Measurements from ENCODE around the gene TTC33.

TTC33 gene

GRCh38 chr5:40628407-40628806, 127.4 kb downstream of the TTC33 start:
- no peak overlapping the region for H2AFZ ChIP-seq (ENCODE audit: low read depth, low read length)
- no peak overlapping the region for H3K4me3 ChIP-seq (ENCODE audit: low read length)
- H3K79me2 ChIP-seq (ENCODE audit: low read length), result no peaks in the 10 kb centered on the region
- no peak overlapping the region for H3K4me2 ChIP-seq (ENCODE audit: low read length)
- H3K4me1 ChIP-seq (ENCODE audit: low read length), result peaks cover 7% of the 10 kb centered on the region
- no peak overlapping the region for H3K27ac ChIP-seq (ENCODE audit: low read length)
- H3K36me3 ChIP-seq (replicated peaks; ENCODE audit: low read depth, low read length), result no peaks in the 10 kb centered on the region
- no peaks in the 10 kb centered on the region for H4K20me1 ChIP-seq (ENCODE audit: insufficient read depth, low read length)
- no peak for TF ChIP-seq CTCF (IDR thresholded peaks at IDR 0.05; ENCODE audit: low read depth, low read length)
- no peak for TF ChIP-seq EZH2phosphoT487 (IDR thresholded peaks at IDR 0.05; ENCODE audit: low read depth)
- H3K9ac ChIP-seq (ENCODE audit: low read length), result no peak overlapping the region
- H3K9me3 ChIP-seq (ENCODE audit: insufficient read depth, low read length), result no peaks in the 10 kb centered on the region
- no peaks in the 10 kb centered on the region for H3K27me3 ChIP-seq (ENCODE audit: low read depth, low read length)

- TF ChIP-seq CTCF (IDR thresholded peaks at IDR 0.05; ENCODE audit: low read depth, low read length) (no peak), EZH2phosphoT487 (IDR thresholded peaks at IDR 0.05; ENCODE audit: low read depth) (no peak)
- H3K4me3 ChIP-seq (ENCODE audit: low read length), result no peak overlapping the region
- H3K9ac ChIP-seq (ENCODE audit: low read length), result no peak overlapping the region
- H3K36me3 ChIP-seq (replicated peaks; ENCODE audit: low read depth, low read length), result no peaks in the 10 kb centered on the region
- H2AFZ ChIP-seq (ENCODE audit: low read depth, low read length), result no peak overlapping the region
- no peak overlapping the region for H3K27ac ChIP-seq (ENCODE audit: low read length)
- H3K79me2 ChIP-seq (ENCODE audit: low read length), result no peaks in the 10 kb centered on the region
- peaks cover 7% of the 10 kb centered on the region for H3K4me1 ChIP-seq (ENCODE audit: low read length)
- no peak overlapping the region for H3K4me2 ChIP-seq (ENCODE audit: low read length)
- H3K27me3 ChIP-seq (ENCODE audit: low read depth, low read length), result no peaks in the 10 kb centered on the region
- no peaks in the 10 kb centered on the region for H3K9me3 ChIP-seq (ENCODE audit: insufficient read depth, low read length)
- H4K20me1 ChIP-seq (ENCODE audit: insufficient read depth, low read length), result no peaks in the 10 kb centered on the region
Measured at GRCh38 chr5:40627706-40628105, 128.1 kb downstream of the TTC33 start.

- Histone ChIP-seq H2AFZ (ENCODE audit: low read depth, low read length) (no peak overlapping the region), H3K27me3 (ENCODE audit: low read depth, low read length) (no peaks in the 10 kb centered on the region), H4K20me1 (ENCODE audit: insufficient read depth, low read length) (no peaks in the 10 kb centered on the region), H3K36me3 (replicated peaks; ENCODE audit: low read depth, low read length) (no peaks in the 10 kb centered on the region), H3K27ac (ENCODE audit: low read length) (no peak overlapping the region), H3K79me2 (ENCODE audit: low read length) (no peaks in the 10 kb centered on the region), H3K9me3 (ENCODE audit: insufficient read depth, low read length) (no peaks in the 10 kb centered on the region), H3K4me2 (ENCODE audit: low read length) (no peak overlapping the region), H3K4me3 (ENCODE audit: low read length) (no peak overlapping the region), H3K4me1 (ENCODE audit: low read length) (peaks cover 7% of the 10 kb centered on the region), H3K9ac (ENCODE audit: low read length) (no peak overlapping the region)
- TF ChIP-seq CTCF (IDR thresholded peaks at IDR 0.05; ENCODE audit: low read depth, low read length), result no peak
- no peak for TF ChIP-seq EZH2phosphoT487 (IDR thresholded peaks at IDR 0.05; ENCODE audit: low read depth)
Measured at GRCh38 chr5:40626801-40627200, 129.0 kb downstream of the TTC33 start.

GRCh38 chr5:40623480-40624420, 132.0 kb downstream of the TTC33 start:
- Histone ChIP-seq H3K4me2 (ENCODE audit: low read length) (no peak overlapping the region), H3K4me1 (ENCODE audit: low read length) (no peaks in the 10 kb centered on the region), H2AFZ (ENCODE audit: low read depth, low read length) (no peak overlapping the region)

More at GRCh38 chr5:40623480-40624420, 132.0 kb downstream of the TTC33 start:
- H3K36me3 ChIP-seq (replicated peaks; ENCODE audit: low read depth, low read length), result no peaks in the 10 kb centered on the region
- no peaks in the 10 kb centered on the region for H3K79me2 ChIP-seq (ENCODE audit: low read length)
- H3K4me3 ChIP-seq (ENCODE audit: low read length), result no peak overlapping the region
- no peaks in the 10 kb centered on the region for H4K20me1 ChIP-seq (ENCODE audit: insufficient read depth, low read length)
- TF ChIP-seq CTCF (IDR thresholded peaks at IDR 0.05; ENCODE audit: low read depth, low read length), result no peak
- TF ChIP-seq EZH2phosphoT487 (IDR thresholded peaks at IDR 0.05; ENCODE audit: low read depth), result no peak
- no peaks in the 10 kb centered on the region for H3K27me3 ChIP-seq (ENCODE audit: low read depth, low read length)
- H3K9me3 ChIP-seq (ENCODE audit: insufficient read depth, low read length), result no peaks in the 10 kb centered on the region
- H3K27ac ChIP-seq (ENCODE audit: low read length), result no peak overlapping the region
- no peak overlapping the region for H3K9ac ChIP-seq (ENCODE audit: low read length)

Measured in OCI-LY3 (cell line).